Cardiac septum (tissue), 1 donor: ENCODE measurements around the gene DSCAML1. TPM values are rescaled to one million over a fixed set of nuclear protein-coding genes. Genes with fewer than 3 reads are reported as not detected.
A peak's percentile ranks its signal among the peaks of the same experiment; 100 is the strongest.

Source experiments
- DNase-seq: peaks from one replicate; pipeline ENCODE4 v3.0.0-alpha.2; 2020; ENCODE audit warnings: low spot score
- intact Hi-C: fragments of 100-400 bp; cut with DNase I; formaldehyde crosslinking; loops from one replicate; pipeline ENCODE4 v1.14.0; 2022
- total RNA-seq: library from RNA; stranded (reverse); fragmentation: NEBNext Ultra II Directional; extraction: Animal tissue kit (Norgen Biotek cat#: 25700); gene quantifications from one replicate; pipeline ENCODE4 v1.2.1, GENCODE V29; 2021
- donor health status: DM: no; HTN: no; CAD: no.

DSCAML1 gene
- total RNA-seq, 1 donor from 2014 or later = 1.2 TPM

DNA sequence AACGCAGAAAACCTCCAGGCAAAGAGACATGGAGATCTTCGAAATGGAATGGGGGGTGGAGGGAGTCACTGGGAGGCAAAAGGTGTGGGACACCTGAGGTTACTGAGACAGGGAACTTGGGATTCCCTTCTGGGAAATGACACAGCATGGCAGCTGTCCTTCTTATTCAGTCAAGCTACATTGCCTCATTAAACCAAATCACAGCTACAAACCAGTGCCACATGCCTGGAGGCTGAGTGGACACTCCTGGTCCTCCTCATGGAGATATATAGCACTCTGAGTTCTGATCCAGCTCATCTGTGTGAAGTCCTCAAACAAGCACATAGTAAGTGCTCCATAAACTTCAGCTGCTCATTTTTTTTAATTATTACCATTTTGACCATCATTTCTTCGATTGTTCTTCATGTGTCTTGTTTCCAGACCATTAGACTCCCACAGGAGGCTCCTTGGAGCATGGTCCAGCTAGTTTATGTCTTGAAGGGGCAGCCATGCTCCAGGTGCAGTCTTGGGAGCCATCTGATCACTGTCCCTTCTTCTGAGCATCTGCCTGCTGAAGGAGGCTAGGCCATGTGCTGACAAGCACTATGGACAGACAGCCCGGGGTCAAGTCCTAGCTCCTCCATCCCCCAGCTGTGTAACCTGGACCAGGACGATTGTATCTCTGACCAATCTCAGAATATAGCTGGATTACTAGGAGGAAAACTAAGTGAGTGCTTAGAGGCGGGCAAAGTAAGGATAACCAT is 37.2 kb upstream of the DSCAML1 start:
- peak; percentile 56 for DNase-seq
- intact Hi-C loops = no loop called here

DNA sequence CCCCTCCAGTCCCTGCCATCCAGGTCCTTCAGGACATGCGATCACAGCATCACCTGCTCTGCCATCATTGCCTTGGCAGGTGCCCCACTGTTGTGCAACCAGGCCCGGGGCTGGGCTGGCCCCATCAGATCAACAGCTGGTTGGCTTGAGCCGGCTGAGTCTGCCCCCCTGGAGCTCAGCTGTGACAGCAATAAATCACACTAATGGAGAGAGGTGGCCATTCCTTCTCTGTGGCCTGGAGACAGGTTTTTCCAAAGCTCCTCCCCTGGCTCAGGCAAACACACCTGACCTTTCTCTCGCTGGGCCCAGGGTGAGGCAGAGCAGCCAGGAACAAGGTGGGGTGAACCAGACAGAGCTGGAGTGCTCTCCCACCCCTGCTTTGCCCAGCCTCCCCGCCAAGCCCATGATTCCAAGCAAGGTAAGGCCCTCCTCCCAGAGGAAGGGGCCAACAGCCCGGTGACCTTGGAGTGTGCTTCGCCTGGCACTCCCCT is 36.4 kb upstream of the DSCAML1 start:
- intact Hi-C loops = no loop called here
- peak; percentile 63 for DNase-seq

DNA sequence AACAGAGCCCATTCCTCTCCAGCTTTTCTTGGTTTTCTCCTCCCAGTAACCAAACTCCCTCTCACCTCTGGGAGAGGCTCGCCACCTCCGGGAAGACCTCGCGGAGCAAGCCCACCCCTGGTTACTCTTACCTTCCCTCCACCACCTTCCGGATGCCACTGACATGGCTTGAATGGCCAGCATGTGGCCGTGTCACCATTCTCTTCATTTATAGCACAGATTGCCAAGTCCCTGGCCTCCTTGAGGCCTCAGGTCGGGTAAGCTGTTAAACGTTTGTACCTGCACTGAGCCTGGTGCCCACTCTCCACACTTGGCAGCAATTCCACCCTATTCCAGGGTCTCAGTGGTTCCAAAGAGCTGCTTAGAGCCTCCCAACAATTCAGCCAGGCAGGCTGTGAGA is 35.5 kb upstream of the DSCAML1 start:
- intact Hi-C loops = no loop called here
- peak; percentile 59 for DNase-seq

DNA sequence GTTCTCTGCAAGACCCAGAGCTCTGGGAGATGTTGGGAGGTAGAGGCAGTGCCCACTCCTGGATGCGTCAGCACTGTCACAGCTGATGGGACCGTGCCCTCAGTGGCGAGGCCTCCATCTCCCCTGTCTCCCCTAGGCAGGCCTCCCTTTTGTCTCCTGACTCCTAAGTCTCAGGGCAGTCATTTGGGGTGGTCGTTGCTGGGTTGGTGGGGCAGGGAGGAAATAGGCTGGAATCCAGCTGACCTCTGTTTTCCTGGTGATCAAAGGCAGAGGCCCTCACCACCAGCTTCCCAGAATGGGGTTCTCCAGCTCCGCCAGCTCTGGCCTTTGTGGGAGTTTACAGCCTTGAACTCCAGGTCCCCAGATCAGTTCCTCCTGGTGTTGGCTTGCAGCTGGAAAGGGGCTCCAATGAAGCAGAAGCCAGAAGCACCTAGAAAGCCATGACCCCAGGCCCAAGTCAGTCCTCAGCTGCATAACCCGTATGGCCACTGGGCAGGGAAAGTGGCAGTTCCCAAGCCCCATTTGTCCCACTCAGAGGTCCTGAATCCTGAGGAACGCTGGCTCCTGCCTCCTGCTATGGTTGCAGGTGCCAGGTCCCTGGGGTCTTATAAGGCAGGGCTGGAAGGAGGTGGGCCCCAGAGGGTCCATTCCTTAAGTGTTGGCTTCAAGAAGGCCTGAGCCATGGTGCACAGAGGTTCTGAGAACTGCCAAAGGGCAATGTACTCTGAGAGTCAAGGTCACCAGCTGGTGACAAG is 34.8 kb upstream of the DSCAML1 start:
- peak; percentile 46 for DNase-seq
- intact Hi-C loops = no loop called here

DNA sequence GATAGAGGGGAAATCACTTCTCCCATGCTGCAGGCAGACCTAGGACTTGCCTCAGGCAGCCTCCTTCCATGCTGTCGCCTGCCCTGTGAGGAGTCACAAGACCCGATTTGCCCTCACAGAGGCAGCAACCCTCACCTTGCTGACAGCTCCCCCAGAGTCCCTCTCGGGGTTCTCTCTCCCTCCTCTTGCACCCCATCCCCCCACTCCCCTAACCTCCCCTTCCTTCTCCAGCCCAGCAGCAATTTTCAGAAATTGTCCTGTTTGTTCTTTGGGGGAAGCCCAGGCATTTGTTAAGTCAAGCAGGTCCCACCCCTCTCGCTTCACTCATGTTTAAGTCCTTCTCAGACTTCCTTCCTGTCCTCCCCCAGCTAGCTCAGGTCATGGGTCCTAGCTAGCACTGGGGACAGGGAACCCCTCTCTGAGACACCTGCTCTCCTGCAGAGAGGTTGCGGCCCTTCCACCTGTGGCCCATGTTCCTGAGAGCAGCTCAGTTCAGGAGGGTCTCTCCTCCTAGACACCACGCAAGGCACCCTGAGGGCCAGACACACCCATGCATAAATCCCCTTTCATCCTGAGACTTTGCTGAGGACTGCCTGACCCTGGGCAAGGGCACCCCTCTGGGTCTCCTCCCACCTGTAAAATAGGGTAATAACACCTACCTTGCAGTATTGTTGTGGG is 33.8 kb upstream of the DSCAML1 start:
- DNase-seq = peak; percentile 63
- intact Hi-C loops = no loop called here

DNA sequence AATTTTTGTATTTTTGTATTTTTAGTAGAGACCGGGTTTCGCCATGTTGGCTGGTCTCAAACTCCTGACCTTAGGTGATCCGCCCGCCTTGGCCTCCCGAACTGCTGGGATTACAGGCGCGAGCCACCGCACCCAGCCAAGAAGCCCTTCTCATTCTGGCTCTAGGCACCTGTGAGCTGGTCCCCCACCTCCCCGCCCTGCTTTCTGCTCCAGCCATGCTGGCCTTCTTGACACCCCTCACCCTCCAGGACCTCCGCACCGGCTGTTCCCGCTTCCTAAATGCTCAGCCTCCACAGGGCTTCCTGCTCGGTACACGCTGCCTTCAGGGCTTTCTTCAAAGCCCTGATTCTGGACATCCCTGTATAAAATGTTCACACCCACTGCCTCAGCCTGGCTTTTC is 33.1 kb upstream of the DSCAML1 start:
- peak; percentile 61 for DNase-seq

DNA sequence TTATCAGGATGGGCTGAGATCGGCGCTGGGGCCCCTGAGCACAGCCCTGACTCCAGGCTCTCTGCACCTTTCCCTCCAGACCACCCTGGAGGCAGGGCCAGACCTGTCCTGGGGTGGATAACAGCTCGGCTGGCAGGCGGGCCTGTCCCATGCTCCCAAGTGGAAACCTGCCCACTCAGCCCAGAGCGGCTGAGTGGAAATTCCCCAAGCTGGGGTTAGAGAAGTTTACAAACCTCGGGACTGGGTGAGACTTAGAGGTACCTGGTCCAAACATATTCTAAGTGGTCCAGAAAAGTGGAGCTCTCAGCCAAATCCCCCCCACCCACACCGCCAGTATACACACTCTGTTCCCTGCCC is 32.3 kb upstream of the DSCAML1 start:
- intact Hi-C loops = no loop called here
- DNase-seq = peak; percentile 14

More for the DNA sequence above, 33.1 kb upstream of the DSCAML1 start:
- intact Hi-C loops = no loop called here

DNA sequence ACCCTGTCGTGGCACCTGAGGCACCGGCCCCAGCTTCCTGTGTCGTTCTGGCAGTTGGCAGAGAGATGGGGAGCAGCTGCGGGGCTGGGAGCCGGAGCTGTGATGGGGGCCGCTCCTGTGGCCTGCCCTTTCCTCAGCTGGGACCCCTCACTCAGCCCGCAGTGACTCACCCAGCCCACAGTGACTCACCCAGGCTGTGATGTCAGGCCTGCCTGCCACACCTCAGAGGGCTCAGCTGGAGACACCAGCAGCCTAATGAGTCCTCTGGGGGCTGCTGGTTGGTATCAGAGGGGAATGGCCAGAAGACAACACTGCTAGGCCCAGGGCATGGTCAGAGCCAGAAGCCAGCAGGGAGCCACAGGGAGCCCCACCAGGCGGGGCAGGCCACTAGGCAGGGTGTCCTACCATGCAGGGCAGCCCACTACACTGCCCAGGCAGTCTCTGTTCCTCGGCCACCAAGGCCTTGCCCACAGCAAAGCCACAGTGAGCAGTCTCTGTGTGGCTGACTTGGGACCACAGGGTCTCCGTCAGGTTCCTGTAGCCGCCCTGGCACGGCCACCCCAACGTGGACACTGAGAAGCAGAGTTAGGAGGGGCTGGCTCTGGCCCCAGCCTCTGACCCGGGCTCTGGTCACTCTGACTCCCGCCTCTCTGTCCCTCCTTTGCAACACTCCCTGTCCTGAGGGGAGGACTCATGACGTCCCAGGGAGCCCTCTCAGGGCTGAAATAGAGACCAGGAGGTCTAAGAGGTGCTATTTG is 31.8 kb upstream of the DSCAML1 start:
- peak; percentile 75 for DNase-seq
- intact Hi-C loops = no loop called here

DNA sequence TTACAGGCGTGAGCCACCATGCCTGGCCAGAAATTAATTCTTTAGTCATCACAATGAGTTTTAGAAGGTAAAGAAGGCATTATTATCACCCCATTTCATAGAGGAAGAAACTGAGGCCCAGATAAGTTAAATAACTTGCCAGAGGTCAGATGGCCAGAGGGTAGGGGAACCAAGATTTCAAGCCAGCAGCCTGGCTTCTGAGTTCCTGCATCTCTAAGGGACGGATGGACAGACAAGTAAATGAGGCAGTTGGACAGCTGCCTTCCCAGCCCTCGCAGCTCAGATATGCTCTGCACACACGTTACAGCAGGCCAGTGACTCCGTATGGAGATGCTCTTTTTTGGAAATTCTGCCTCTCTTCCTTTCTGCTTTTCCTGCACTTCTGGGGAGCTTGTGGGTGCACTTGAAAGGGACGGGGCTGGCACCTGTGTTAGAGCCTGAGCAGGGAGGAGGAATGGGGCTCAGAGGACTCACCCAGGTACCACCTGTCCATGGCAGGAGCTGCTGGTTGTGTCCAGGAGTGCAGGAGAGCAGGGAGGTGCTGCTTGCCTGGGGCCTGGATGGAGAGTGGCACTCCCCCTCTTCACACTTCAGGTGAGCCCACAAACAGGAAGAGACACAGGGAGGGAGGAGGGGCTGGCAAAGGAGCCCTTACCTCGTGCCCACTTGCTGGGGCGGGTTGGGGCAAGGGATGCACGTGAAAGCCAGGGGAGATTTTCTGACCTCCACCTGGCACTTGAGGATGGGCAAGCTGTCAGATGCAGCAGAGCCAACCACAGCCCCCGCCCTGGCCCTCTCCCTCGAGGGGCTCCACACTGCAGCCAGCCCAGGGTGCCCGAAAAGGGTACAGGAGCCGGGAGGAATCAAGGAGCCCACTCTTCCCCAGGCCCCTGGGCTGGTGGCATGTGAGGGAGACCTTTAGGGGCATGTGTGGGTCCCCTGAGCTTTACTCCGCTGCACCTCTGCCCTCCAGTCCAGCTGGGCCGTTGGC is 30.8 kb upstream of the DSCAML1 start:
- intact Hi-C loops = no loop called here
- peak; percentile 61 for DNase-seq

DNA sequence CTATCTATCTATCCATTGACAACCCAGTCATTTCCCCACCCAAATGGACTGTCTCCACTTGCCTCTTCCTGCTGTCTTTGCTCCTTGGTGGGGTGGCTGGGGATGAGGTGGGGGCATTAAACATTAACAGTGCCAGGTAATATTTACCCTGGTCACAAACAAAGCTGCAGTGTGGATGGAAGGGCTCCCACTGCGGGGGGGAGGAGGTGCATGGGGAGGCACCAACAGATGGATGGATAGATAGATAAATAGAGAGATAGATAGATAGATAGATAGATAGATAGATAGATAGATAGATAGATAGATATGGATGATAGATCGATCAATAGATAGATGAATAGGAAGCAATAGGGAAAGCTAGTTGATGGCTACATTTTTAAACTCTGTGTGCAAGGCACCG is 29.8 kb upstream of the DSCAML1 start:
- no peak for DNase-seq

DNA sequence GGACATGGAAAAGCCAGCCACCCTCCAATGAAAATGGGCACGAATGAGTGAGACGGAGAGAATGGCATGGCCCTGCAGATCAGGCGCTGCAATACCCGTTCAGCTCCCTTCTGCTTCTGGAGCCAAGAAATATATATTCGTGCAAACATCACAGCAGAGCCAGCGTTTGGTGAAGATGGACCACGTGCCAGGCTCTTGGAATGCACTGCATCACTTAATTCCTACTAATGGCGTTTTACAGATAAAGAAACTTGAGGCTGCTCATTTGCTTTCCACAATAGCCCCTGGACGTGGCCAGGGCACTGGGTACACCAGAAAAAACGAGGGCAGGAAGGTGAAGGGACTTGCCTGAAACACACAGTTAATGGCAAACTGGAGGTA is 29.2 kb upstream of the DSCAML1 start:
- no peak for DNase-seq
- intact Hi-C loops = no loop called here

More for the DNA sequence above, 29.8 kb upstream of the DSCAML1 start:
- intact Hi-C loops = no loop called here

DNA sequence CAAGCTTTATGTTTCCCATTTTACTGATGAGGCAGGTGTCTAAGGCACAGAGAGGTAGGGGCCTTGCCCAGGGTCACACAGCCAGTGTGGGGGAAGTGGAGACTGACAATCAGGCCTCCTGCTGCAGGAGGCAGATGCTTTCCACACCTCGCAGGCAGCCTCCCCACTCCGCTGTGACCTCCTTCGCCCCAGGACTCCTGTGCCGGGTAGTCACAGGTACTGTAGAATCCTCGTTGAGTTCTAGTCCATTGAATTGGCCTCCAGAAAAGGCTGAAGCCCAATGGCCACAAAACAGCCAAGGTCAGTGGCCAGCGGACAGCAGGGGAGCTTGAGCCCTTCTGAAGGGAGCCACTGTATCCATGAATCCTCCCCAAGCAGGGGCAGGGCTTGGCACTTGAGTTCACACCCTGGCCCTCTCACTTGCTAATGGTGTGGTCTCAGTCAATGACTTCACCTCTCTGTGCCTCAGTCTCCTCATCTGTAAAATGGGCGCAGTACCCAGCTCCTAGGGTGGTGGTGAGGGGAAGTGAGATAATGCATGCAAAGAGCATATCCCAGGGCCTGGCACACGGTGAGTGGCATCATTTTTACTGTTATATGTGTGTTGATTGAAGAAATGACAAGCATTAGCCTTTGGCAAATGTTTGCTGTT is 28.6 kb upstream of the DSCAML1 start:
- peak; percentile 70 for DNase-seq
- intact Hi-C loops = no loop called here

DNA sequence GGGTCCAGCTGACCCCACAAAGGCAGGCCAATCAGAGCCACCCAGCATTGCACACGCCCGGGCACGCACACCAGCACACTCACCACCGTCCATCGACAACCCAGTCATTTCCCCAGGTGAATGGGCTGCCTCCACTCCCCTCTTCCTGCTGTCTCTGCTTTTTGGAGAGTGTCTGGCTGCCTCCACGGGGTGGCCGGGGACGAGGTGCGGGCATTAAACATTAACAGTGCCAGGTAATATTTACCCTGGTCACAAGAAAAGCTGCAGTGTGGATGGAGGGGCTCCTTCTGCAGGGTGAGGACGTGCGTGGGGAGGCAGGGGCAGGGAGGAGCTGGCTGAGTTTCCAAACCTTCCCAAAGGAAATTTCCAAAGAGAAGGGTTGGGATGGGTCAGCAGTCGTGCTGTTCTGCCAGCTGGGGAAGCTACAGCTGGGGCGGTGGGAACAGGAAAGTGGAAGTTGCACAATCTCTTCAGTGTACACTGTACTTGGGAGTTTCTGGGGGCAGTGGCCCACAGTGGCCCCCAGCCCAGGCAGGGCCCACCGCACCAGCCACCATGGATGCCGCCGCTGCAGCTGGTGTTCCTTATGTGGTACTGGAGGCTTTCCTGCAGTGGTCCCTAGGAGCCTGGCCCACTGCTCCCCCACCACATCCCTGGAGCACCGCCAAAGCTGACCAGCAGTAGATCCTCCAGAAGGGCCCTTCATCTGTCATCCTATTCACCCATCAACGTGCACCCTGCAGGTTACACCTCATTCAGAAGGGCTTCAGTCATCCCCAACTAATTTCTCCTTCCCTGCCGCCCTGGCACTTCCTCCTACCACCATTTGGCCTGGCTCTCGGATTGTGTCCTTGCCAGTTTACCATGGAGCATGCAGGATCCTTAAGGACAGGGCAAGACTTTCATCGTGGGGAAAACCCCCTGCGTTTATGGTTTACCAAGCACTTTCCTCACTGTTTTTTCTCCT is 27.8 kb upstream of the DSCAML1 start, which contains the start of gene FXYD2:
Gene FXYD2, minus strand, starts transcription at position 174 of the 967 bp plus-strand sequence. Its CDS starts 66 bp downstream, at position 108.
- intact Hi-C loops = no loop called here
- DNase-seq = peak; percentile 81

DNA sequence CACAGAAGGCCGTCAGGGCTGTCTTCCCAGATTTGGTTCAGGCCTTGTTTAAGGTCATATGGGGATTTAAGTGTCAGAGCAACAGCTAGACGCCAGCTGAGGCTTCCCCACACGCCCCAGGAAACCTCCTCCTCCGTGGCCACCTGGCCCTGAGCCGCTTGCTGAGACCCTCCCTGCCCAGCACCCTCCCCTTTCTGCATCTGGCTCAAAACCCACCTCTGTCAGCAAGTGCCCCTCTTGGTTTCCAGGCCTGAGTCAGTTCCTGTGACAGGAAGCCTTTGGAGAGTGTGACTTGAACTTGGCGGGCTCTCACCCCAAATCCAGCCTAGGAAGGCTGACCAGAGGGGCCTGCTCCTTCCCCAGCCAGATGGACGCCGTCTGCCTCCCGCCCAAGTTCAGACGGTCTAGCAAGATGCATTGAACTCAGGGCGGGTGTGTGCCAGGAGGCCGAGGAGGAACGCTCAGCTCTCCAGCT is 27.0 kb upstream of the DSCAML1 start:
- intact Hi-C loops = no loop called here
- DNase-seq = peak; percentile 86

DNA sequence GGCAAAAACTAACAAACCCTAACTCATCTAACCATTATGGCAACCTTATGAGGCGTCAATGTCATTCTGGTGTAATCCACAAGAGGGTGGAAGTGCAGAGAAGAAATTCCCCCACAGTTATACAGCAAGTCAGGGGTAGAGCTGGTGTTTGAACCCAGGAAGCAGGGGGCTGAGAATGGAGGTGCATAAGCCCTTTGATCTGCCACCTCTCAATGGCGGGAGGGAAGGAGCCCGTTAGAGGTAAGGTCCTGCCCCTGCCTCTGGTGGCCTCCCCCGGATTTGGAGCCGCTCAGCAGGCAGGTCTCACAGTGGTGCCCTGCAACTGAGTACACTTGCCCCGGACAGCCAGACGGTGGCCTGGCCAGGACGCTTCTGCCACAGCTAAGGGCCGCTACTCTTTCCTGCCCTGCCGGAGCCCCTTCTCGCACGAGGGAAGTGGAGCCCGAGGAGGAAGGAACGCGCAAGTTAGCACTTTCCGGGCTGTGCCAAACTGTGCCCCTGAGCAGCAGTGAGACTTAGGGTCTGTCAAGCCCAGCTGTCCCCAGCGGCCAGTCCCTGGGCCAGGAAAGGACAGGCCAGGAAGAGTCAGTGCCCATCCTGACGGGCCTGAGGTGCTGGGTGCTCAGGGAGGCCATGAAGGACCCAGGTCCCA is 26.4 kb upstream of the DSCAML1 start:
- intact Hi-C loops = no loop called here

More for the DNA sequence above, 26.4 kb upstream of the DSCAML1 start:
- peak; percentile 72 for DNase-seq
